ENCODE results near the gene PMS1. TPM values are rescaled to one million over a fixed set of nuclear protein-coding genes. Genes with fewer than 3 reads are reported as not detected.
"Not testable (repeated sequence)": the region's sequence is repeated elsewhere in the genome, so short reads cannot be mapped to it uniquely, and the experiment has no call there.

The PMS1 gene
- 10 to 100 TPM; 11.4 to 22.9 (median 14.4) TPM for total RNA-seq

GRCh38 chr2:189783927-189784867 lies at the start of gene PMS1, which contains the start of gene ORMDL1:
PMS1 (plus strand) TSS chr2:189784450; CDS start chr2:189791810, 7,360 bp downstream.
ORMDL1 (minus strand) TSS chr2:189784339; CDS start chr2:189782595, 1,744 bp downstream.
- peak within 1 kb of the TSS; percentile 75 to 77 for H3K4me3 ChIP-seq

DNA sequence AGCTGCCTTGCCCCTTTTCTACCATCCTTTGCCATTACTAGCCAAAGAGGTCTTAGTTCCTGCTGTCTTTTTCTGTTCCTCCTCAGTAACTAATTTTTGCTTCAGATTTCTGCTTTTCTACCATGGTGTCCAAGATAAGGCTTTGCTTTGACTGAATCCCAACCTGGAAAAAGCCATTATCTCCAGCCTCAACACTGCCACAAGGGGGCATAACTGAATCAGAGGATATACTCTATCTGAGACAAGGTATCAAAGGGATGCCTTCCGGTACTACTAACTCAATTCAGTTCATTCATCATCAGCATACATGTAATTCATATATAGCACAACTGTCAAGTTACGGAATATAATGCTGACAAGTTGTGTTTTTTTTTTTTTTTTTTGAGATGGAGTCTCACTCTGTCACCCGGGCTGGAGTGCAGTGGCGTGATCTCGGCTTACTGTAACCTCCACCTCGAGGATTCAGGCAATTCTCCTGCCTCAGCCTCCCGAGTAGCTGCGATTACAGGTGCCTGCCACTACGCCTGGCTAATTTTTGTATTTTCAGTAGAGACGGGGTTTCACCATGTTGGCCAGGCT lies 33.1 kb upstream of the PMS1 start:
- no peak overlapping the region for H3K4me3 ChIP-seq
- TF ChIP-seq EP300 (IDR thresholded peaks at IDR 0.05) = no peak
- peak; percentile 25 to 55 (median 47) for TF ChIP-seq CTCF (IDR thresholded peaks at IDR 0.05)
- H3K27me3 ChIP-seq = no peaks in the 10 kb centered on the region
- H3K36me3 ChIP-seq = peaks cover 0 to 76% of the 10 kb centered on the region in 2 donors
- no peaks in the 10 kb centered on the region for H3K9me3 ChIP-seq
- WGBS, 2 donors (ENCODE audit: low coverage in 1 of 2) = 82% methylated on average over 8 to 9 of the region's 10 CpGs
- no peaks in the 10 kb centered on the region for H3K4me1 ChIP-seq
- ATAC-seq = no peak
- H3K27ac ChIP-seq = no peak overlapping the region

More at GRCh38 chr2:189783927-189784867, at the start of gene PMS1, which contains the start of gene ORMDL1:
- Histone ChIP-seq H3K27ac (peak within 1 kb of the TSS; percentile 89 to 98 (median 95)), H3K27me3 (no peaks in the 10 kb centered on the region), H3K4me1 (peaks cover 3 to 49% (median 18%) of the 10 kb centered on the region in 3 donors), H3K9me3 (no peaks in the 10 kb centered on the region), H3K36me3 (peaks cover 0 to 23% of the 10 kb centered on the region in 2 donors)
- TF ChIP-seq POLR2A (IDR thresholded peaks at IDR 0.05) (peak; percentile 91), EP300 (IDR thresholded peaks at IDR 0.05) (no peak), POLR2AphosphoS5 (IDR thresholded peaks at IDR 0.05) (peak; percentile 86), CTCF (IDR thresholded peaks at IDR 0.05) (peak in 2 of 4 experiments; percentile 3 to 18)
- peak; percentile 99 for ATAC-seq
- 0 to 20% methylated on average over 1 to 5 of the region's 96 CpGs for WGBS, 2 donors (ENCODE audit: low coverage in 1 of 2)

- no peaks in the 10 kb centered on the region for H3K27me3 ChIP-seq
- peaks cover 0 to 42% of the 10 kb centered on the region in 2 donors for H3K36me3 ChIP-seq
- TF ChIP-seq CTCF (IDR thresholded peaks at IDR 0.05) = no peak
- no peak for TF ChIP-seq POLR2A (IDR thresholded peaks at IDR 0.05)
- no peak for TF ChIP-seq POLR2AphosphoS5 (IDR thresholded peaks at IDR 0.05)
- WGBS, 2 donors (ENCODE audit: low coverage in 1 of 2) = 56 to 95% methylated on average over 2 of the region's 2 CpGs
- peaks cover 0 to 4% (median 0%) of the 10 kb centered on the region in 3 donors for H3K4me1 ChIP-seq
- H3K4me3 ChIP-seq = no peak overlapping the region
- H3K27ac ChIP-seq = no peak overlapping the region
- no peak for ATAC-seq
- H3K9me3 ChIP-seq = no peaks in the 10 kb centered on the region
These were observed 27.8 kb upstream of the PMS1 start for GRCh38 chr2:189756311-189756952.

GRCh38 chr2:189760154-189760553 lies 24.1 kb upstream of the PMS1 start:
- not testable (repeated sequence) for H3K36me3 ChIP-seq, ATAC-seq, H3K9me3 ChIP-seq, H3K27me3 ChIP-seq, H3K4me3 ChIP-seq, H3K27ac ChIP-seq
- peaks cover 0 to 20% (median 5%) of the 10 kb centered on the region in 3 donors for H3K4me1 ChIP-seq
- no CpG with 5 or more reads among the region's 19 CpGs for WGBS, 2 donors (ENCODE audit: low coverage in 1 of 2)

- H3K27ac ChIP-seq = peak overlapping the region; percentile 84 to 91 (median 87)
- H3K4me3 ChIP-seq = peak overlapping the region; percentile 66 to 71
- H3K9me3 ChIP-seq = no peaks in the 10 kb centered on the region
- WGBS, 2 donors (ENCODE audit: low coverage in 1 of 2) = 0% methylated on average over 1 to 7 of the region's 7 CpGs
- H3K27me3 ChIP-seq = no peaks in the 10 kb centered on the region
- TF ChIP-seq CTCF (IDR thresholded peaks at IDR 0.05) (no peak), EP300 (IDR thresholded peaks at IDR 0.05) (no peak), POLR2AphosphoS5 (IDR thresholded peaks at IDR 0.05) (no peak), POLR2A (IDR thresholded peaks at IDR 0.05) (no peak)
- no peak for ATAC-seq
- peaks cover 0 to 20% (median 5%) of the 10 kb centered on the region in 3 donors for H3K4me1 ChIP-seq
- peaks cover 0 to 8% of the 10 kb centered on the region in 2 donors for H3K36me3 ChIP-seq
These were observed 22.1 kb upstream of the PMS1 start for GRCh38 chr2:189762229-189762550.

All from gastroesophageal sphincter (tissue), 4 donors.